Head of caudate nucleus (tissue), 42 donors: ENCODE measurements around the gene SFMBT2.

Source experiments
- DNase-seq, 42 donors: peaks; one replicate each; pipeline versions ENCODE4 v3.0.0 to v3.0.0-alpha.2; 2020 to 2021; ENCODE audit warnings: mixed read lengths in 7 of 42
- intact Hi-C: fragments of 100-400 bp; cut with DNase I; formaldehyde crosslinking; loops from one replicate; pipeline ENCODE4 v1.15.0; 2022

SFMBT2 gene

DNA sequence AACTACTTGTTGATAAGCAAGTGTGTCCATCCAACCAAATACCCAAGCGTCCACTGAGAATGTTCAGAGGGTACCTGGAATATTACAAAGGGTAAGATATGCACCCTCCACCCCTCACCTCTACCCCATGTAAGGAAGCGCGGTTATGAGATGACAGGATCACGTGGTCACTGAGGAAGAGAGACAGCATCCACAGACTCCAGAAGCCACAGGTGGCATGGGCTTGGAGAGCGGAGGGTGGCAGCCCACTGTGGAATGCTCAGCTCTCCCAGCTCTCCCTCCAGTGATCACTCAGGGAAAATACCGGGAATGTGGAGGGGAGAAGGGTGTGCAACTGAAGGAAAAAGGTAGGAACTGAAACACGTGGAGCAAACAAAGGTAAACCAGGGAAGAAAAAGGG is 25.7 kb downstream of the SFMBT2 start:
- intact Hi-C loops, result no loop called here
- DNase-seq, result no peak

DNA sequence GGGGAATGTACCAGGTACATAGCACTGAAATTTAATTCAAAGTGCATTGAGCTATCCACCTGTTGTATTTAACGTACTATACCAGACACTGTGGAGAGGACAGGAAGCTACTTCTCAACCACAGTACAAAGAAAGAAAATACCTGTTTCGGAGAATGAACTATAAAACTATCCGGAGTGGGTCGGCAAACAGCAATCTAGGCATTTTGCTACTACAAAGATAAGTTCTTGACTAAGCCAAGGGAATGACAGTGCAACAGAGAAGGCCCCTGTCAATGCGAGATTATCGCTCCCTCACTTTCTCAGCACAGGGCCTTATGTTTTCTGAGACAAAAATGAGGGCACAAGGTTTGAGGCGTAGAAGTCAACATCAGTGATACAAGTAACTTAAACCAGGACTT is 27.4 kb downstream of the SFMBT2 start:
- intact Hi-C loops, result no loop called here

DNA sequence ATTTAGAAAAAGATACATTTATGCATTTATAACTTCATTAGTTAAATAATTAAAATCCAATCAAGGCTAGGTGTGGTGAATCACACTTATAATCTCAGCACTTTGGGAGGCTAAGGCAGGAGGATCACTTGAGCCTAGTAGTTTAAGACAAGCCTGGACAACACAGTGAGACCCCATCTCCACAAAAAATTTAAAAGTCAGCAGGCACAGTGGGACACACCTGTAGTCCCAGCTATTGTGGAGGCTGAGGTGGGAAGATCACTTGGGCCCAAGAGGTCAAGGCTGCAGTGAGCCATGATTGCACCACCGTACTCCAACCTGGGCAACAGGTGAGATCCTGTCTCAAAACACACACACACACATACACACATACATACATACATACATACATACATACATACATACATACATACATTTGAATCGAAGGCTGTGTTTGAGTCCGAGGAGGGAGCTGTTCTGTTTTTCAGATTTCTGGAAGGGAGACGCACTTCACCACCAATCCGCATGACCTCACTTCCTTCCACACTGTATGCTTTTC is 30.1 kb downstream of the SFMBT2 start:
- DNase-seq, result no peak
- intact Hi-C loops, result no loop called here

More for the DNA sequence above, 27.4 kb downstream of the SFMBT2 start:
- no peak for DNase-seq

DNA sequence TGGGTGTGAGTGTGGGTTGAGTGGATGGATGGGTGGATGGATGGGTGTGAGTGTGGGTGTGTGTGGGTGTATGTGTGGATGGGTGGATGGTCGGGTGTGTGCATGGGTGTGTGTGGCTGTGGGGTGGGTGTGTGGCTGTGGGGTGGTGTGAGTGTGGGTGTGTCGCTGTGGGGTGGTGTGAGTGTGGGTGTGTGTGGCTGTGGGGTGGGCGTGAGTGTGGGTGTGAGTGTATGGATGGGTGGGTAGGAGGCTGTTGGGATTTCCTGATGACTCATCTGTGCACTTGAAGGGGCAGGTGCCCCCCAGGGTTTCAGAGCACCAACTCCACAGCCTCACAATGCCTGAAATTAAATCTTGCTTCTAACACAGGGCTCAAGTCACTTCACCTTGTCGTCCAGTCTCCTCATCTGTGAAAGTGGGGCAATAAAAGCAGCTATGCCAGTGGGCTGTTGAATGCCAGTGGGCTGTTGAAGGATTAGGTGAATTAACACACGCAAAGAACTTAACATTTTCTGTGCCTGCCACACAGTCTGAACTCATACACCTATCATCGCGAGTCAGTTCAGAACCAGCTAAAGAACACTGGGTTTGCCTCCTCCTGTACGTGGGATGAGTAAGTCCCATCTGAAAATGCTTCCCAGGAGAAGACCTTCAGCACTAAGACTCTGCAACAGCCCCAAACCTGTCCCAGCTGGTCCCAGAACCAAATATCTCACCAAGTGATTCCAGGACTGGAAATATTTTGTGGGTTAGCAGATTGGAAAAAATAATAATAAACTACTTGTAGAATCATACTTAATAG is 32.0 kb downstream of the SFMBT2 start:
- intact Hi-C loops, result no loop called here
- no peak for DNase-seq

DNA sequence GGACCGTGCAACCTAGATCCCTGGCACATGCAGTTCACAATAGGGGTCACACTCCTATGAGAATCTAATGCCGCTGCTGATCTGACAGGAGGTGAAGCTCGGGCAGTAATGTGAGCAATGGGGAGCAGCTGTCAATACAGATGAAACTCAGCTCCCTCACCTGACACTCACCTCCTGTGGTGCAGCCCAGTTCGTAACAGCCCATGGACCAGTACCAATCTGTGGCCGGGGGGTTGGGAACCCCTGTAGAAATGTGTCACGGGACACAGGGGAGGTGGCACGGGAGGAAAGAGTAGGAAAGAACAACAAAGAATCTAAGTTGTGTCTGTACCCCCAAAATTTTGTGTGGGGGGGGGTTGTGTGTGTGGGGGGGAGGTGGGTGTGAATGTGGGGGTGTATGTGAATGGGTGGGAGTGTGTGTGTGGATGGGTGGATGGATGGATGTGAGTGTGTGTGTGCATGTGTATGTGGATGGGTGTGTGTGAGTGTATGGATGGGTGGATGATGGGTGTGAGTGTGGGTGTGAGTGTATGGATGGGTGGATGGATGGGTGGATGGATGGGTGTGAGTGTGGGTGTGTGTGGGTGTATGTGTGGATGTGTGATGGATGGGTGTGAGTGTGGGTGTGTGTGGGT is 33.1 kb downstream of the SFMBT2 start:
- intact Hi-C loops, result no loop called here
- no peak for DNase-seq

DNA sequence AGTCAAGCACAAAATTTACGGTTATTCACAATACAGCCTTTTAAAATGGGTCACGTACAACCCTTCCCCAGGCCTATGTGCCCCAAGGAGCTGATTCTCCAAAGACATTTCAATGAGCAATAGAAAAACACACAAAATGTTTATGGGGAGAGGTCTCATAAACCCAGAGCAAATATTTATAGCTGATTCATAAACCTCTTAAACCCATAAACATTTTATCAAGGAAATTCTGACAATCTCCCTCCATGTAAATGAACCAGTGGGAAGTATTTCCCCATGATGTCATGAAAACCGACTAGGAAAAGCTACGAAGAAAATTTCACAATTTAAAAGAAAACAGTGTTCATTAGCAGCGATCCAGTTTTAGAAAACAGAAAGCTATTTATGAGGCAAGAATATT is 36.0 kb downstream of the SFMBT2 start:
- intact Hi-C loops, result no loop called here
- DNase-seq, result no peak

DNA sequence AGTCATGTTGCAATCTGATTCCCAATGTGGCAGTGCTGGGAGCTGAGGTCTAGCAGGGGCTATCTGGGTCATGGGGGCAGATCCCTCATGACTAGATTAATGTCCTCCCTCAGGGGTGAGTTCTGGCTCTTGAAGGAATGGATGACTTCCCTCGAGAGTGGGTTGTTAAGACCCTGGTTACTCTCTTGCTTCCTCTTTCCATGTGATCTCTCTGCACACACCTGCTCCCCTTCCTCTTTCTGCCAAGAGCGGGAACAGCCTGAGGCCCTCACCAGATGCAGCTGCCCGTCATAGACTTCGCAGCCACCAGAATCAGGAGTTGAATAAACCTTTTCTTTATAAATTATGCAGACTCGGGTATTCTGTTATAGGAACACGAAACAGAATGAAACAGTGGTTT is 37.8 kb downstream of the SFMBT2 start:
- intact Hi-C loops, result no loop called here

DNA sequence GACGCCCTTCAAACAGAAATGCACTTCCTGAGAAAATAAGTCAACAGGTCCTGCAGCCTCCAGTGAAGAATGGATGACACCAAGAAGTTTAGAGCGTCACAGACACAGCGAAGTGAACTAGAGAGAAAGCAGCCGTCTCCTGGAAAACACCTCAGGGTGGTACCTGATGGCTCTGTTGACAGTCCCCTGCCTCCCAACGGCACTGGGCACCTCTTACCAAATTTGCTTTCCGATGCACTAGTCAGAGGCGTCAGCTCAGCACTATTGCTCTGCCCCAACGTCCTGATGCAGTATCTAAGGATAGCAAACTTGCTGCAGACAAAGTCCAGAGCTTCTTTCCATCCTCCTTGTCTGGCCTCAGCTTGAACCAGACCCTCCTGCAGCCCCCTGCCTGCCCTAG is 38.3 kb downstream of the SFMBT2 start:
- DNase-seq, result no peak

More for the DNA sequence above, 37.8 kb downstream of the SFMBT2 start:
- DNase-seq, result no peak

DNA sequence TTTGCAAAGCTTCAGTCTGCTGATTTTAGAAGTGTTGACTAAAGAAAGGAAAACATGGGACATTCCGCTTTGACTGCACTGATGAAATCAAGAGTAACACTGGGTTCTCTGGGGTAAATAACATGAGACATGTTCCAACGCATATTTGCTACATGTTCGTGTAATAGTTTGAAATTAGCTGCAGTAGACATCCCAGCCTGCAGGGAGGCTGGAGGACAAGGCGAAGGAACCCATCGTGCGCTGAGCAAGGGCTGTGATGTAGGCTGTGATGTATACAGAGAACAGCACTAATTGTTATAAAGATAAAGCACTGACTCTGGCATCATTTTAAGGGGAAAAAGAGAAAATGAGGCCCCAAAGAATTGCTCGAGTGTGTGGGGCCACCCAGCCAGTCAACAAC is 40.3 kb downstream of the SFMBT2 start:
- DNase-seq, result no peak
- intact Hi-C loops, result no loop called here

More for the DNA sequence above, 38.3 kb downstream of the SFMBT2 start:
- intact Hi-C loops, result no loop called here

DNA sequence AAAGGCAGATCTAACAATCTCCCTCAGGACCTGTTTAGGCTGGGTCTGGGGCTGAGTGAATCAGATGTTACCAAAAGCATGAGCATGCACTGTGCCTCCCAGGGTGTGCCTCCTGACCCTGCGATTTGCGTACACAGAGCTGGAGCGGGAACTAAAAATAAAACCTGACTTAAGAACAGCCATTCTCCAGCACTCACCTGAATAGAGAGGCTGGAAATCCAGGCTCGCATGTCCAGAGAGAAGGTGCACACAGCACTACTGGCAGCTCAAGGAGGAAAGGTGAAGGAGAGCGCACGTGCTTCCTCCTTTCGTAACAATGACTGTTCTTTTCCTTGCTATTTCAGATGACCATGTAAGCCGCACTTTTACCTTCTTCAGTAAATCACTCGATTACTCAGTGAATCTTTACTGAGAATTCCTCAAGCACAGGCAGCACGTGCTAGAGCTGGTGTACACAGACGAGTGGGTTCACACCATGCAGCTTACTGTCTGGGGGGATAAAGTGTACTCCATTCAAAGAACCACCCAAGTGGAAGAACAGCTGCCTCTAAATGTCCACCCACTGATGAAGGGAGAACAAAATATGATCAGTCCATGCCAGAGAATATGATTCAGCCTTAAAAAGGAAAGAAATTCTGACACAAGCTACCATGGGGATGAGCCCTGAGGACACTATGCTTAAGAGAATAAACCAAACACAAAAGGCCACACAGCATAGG is 45.6 kb downstream of the SFMBT2 start:
- intact Hi-C loops, result no loop called here
- DNase-seq, result no peak

DNA sequence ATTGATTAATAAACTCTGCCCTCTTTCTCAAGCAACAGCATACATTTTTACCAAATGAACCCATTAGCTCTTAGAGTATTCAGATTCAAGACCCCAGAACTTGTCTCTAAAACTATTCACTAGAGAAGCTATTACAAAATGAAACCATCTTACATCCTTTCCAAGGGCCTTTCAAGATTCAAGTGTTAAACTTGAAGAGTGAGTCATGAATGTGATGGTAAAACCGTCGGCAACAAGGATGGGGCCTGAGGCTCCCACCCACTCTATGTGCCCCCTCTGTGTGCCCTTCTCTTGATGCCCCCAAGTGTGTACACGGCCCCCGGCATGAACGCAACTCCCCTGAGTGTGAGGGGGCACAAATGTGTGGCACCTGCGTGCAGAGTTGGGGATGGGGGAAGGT is 46.4 kb downstream of the SFMBT2 start:
- intact Hi-C loops, result no loop called here

DNA sequence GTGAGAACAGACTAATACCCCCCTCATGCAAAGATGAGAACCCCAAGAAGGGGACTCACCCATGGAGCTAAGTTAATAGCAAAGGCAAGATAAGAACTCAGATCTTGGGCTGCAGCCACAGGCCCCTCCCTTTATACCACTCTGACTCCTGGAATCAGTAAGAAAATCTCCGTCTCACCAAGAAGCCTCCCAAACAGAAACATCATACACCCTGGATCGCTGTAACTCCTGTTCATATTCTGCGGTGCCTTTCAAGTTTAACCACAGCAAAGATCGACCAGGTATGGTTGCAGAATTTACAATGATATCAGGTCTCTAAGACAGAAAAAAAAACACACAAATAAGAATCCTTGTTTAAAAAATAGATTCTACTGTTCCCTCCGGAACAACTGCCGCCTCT is 47.1 kb downstream of the SFMBT2 start:
- intact Hi-C loops, result no loop called here
- no peak for DNase-seq

More for the DNA sequence above, 46.4 kb downstream of the SFMBT2 start:
- no peak for DNase-seq

DNA sequence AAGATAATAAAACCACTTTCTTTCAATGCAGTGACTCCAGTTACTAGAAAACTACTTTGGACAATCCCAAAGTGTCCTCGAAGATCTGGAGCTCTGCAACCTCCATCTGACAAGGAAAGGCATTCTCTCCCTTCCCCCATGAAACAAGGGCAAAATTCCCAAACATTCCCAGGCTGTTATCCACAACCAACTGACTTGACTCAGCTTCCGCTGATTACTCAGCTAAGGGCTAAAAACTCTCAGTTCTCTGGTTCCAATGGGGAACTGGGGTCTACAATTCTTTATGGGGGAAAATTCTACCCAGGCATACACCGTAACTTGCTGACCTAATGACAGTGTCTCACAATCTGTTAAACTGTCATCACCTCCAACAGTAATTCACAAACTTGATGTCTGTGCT is 48.4 kb downstream of the SFMBT2 start:
- DNase-seq, result no peak

DNA sequence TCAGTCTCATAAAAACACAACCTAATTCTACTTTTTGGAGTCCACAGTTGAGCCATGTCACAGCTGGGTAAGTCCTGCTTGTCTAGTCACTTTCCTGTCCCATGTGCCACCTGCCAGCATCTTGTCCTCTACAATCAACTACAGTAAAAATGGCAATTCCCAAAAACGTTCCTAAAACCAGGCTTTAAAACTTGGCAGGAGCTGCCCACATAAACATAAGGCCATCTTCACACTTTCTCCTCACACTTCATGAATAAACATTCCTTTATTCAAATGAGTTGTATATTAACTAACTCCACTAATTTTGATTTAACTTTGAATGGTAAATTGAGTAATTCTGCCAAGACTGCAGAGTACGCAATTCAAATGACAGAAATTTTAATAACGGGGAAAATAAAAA is 49.5 kb downstream of the SFMBT2 start:
- DNase-seq, result no peak
- intact Hi-C loops, result no loop called here

More for the DNA sequence above, 48.4 kb downstream of the SFMBT2 start:
- intact Hi-C loops, result no loop called here

DNA sequence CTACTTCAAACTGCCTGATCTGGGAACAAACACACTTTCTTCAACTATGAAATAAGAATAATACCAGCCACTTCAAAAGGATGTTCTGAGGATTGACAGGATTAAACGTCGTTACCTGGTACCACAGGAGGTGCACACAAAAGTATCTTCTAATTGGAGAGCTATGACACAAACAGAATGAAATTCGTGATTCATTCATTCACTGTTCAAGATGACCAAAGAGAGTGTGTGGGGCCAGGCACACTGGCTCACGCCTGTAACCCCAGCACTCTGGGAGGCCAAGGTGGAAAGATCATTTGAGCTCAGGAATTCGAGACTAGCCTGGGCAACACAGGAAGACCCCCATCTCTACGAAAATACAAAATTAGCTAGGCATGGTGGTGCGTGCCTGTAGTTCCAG is 50.9 kb downstream of the SFMBT2 start:
- intact Hi-C loops, result no loop called here
- DNase-seq, result no peak

DNA sequence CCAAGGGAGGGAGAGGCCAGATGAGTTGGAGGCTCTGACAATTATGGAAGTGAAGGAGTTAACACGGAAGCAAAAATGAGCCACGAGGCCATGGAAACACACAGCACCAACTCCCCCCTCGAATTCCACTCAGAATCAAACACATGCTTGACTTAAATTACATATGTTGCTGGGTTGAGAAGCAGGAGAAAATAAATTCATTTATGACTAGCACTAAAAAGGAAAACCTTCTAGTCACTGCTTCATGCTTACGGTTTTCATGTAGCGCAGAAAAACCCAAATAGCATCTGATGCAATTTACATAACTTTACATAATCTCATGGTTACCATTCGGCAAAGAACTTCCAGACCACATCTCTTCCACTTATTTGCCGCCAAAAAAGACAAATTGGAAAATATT is 51.5 kb downstream of the SFMBT2 start:
- intact Hi-C loops, result no loop called here
- no peak for DNase-seq

DNA sequence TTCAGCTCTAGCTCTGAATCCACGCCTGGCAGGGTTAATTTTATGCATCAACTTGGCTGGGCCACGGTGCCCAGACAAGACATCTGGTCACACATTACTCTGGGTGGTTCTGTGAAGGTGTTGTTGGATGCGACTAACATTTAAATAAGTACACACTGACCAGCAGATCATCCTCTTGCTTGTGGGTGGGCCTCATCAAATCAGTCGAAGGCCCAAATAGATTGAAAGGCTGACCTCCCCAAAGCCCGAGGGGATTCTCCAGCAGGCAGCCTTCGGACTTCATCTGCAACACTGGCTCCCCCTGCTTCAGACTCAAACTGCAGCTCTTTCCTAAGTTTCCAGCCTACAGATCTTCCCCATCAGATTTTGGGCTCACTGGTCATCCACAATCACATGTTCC is 53.6 kb downstream of the SFMBT2 start:
- DNase-seq, result no peak
- intact Hi-C loops, result no loop called here

DNA sequence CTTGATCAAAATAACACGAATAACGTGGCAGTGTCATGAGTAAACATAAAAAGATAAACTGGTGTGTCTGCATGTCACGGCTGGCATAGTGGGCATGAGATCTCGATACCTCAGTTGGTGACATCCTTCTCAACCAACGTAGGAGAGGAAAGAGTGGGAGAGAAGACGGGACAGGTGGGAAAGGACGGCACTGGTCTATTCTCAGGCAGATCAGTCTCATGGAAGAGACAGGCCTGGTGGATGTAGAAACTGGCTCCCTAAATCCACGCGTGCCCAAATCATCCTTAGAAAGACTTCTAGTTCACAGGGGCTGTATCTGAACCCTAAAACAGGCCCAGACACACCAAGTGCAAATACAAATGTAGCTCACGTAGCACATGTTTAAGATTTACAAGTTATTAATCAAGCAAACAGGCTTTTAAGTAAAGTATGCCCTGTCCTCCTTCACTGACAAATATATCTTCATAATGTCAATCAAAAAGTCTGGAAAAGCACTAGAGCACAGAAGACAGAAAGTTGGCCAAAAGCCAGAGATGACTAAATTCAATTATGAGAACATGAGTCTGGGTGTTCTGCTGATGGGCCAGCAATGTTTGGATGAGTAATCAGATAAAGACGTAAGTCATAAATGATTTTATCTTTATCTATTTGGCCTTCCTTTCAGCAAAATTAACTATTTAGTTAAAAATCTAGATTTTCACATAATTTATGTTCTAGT is 56.3 kb downstream of the SFMBT2 start:
- intact Hi-C loops, result no loop called here
- no peak for DNase-seq

DNA sequence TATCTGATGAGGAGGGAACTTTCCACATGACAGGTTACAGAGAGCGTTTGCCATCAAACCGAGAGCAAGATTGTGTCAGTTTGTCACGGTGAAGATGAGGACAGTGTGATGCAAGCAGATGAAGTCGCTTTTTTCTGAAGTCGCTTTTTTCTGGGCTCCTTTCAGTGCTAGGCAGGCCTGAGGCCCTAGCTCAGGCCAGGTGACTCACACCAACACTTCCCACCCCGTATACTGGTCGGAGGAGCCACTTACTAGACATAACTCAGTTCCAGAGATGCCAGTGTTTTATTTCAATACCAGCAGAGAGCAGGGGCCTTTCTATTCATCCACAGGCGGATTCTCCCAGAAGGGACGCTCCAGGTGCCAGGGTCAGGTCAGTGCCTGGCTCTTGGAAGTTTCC is 58.9 kb downstream of the SFMBT2 start:
- intact Hi-C loops, result no loop called here
- no peak for DNase-seq
